GM12864 (cell line): ENCODE results near the gene BRIP1.
"Not testable (repeated sequence)": the region's sequence is repeated elsewhere in the genome, so short reads cannot be mapped to it uniquely, and the experiment has no call there.

ENCODE experiments used
- DNase-seq: peaks from one replicate; pipeline ENCODE4 v3.0.0-alpha.2; 2011; ENCODE audit warnings: low read depth
- H3K4me3 ChIP-seq: 2 replicates; pipeline ENCODE4 v1.5.1; 2011; ENCODE audit warnings: mild to moderate bottlenecking, low read depth, low read length, control low read depth
- TF ChIP-seq, protein P1 (sequence below): IDR thresholded peaks from 2 replicates; pipeline ENCODE4 v1.5.1; 2011; ENCODE audit warnings: low read depth, mild to moderate bottlenecking, moderate library complexity, low read length, control low read depth, inconsistent platforms; ENCODE audit errors: missing control alignments

BRIP1 gene

DNA sequence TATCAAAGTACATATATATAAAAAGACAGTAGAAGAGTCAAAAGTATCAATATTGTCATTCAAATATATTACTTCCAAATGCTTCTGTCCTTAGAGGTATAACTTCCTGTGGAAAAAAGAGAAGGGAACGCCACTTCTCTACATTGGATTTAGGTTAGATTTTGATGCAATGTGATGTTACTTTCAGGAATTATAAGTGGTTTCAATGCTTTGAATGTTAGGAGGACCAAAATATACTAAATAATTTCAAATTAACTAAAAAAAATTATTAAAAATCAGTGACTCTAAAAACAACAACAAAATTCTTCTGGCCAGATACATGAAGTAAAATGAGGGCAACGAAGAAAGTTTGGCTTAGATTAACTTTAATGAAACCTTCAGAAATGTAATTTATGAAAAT lies 88.0 kb downstream of the BRIP1 start:
- DNase-seq: no peak
- H3K4me3 ChIP-seq: no peak overlapping the region
- TF ChIP-seq, protein P1, sequence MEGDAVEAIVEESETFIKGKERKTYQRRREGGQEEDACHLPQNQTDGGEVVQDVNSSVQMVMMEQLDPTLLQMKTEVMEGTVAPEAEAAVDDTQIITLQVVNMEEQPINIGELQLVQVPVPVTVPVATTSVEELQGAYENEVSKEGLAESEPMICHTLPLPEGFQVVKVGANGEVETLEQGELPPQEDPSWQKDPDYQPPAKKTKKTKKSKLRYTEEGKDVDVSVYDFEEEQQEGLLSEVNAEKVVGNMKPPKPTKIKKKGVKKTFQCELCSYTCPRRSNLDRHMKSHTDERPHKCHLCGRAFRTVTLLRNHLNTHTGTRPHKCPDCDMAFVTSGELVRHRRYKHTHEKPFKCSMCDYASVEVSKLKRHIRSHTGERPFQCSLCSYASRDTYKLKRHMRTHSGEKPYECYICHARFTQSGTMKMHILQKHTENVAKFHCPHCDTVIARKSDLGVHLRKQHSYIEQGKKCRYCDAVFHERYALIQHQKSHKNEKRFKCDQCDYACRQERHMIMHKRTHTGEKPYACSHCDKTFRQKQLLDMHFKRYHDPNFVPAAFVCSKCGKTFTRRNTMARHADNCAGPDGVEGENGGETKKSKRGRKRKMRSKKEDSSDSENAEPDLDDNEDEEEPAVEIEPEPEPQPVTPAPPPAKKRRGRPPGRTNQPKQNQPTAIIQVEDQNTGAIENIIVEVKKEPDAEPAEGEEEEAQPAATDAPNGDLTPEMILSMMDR: no peak

- DNase-seq: no peak
- TF ChIP-seq, protein P1: no peak
- H3K4me3 ChIP-seq: no peak overlapping the region
These were observed 88.6 kb downstream of the BRIP1 start for GRCh38 chr17:61774724-61775123.

DNA sequence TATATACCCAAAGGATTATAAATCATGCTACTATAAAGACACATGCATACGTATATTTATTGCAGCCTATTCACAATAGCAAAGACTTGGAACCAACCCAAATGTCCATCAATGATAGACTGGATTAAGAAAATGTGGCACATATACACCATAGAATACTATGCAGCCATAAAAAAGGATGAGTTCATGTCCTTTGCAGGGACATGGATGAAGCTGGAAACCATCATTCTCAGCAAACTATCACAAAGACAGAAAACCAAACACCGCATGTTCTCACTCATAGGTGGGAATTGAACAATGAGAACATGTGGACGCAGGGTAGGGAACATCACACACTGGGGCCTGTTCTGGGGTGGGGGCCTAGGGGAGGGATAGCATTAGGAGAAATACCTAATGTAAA lies 89.2 kb downstream of the BRIP1 start:
- not testable (repeated sequence) for H3K4me3 ChIP-seq, DNase-seq

DNA sequence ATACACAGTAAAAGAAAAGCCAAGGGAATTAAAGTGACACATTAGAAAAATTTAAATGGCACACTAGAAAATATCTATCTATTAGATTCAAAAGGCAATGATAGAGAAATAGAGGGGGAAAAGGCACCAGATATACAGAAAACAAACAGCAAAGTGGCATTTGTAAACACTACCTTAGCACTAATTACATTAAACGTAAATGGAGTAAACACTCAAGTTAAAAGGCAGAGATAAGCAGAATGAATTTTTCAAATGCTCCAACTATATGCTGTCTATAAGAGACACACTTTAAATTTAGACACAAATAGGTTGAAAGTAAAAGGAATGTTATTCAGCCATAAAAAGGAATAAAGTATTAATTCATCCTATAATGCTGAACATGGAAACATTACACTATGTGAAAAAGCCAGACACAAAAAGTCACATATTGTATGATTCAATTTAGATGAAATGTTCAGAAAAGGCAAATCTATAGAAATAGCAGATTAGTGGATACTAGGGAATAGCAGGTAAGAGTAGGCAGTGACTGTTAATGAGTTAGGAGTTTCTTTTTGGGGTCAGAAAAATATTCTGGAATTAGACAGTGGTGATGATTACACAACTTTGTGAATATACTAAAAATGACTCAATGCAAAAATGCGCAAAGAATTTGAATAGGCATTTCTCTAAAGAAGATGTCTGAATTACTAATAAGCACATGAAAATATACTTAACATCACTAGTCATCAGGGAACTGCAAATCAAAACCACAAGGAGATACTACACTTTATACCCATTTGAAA lies 92.4 kb downstream of the BRIP1 start:
- TF ChIP-seq, protein P1: no peak
- H3K4me3 ChIP-seq: no peak overlapping the region
- no peak for DNase-seq

GRCh38 chr17:61770043-61770442 lies 93.3 kb downstream of the BRIP1 start:
- TF ChIP-seq, protein P1: no peak
- no peak for DNase-seq
- no peak overlapping the region for H3K4me3 ChIP-seq

DNA sequence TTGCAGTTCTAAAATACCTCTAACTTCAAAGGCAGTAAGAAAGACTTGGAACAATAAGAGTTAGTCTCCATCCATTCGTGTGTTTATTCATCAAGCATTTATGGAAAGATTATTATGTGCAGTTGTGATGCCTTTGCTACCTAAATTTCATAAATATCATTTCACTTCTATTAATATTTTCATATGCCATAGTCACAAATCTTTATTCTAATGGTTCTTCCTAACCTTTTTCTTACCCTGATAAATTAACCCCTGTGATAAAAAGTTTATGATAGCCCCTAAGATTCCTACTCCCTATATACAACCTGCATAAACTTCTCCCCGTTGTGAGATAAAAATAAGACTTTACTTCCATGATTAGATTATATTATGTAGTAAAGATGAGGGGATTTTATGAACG lies 94.9 kb downstream of the BRIP1 start:
- TF ChIP-seq, protein P1: no peak
- no peak for DNase-seq
- H3K4me3 ChIP-seq: no peak overlapping the region

- TF ChIP-seq, protein P1: no peak
- DNase-seq: no peak
- no peak overlapping the region for H3K4me3 ChIP-seq
These were observed 96.8 kb downstream of the BRIP1 start for GRCh38 chr17:61766520-61766919.
